OCI-LY7 (cell line): ENCODE measurements around the gene ERN1. TPM values are rescaled to one million over a fixed set of nuclear protein-coding genes. Genes with fewer than 3 reads are reported as not detected.

Experiments used
- BruUV-seq: library from RNA; stranded (reverse); fragments of 400-500 nt; replicated peaks from 2 replicates; lab custom pipeline; 2021; lab: Mats Ljungman, UMichigan
- CTCF ChIA-PET: fragments of 300-600 bp; sonication (Branson Sonifier 250); formaldehyde crosslinking; loops from one replicate; lab custom pipeline; 2022; ENCODE audit warnings: antibody characterized with exemption; ENCODE audit not compliant: unreplicated experiment; lab: Charles Lee
- POLR2A ChIA-PET: fragments of 300-600 bp; sonication (Branson Sonifier 250); formaldehyde crosslinking; loops from one replicate; lab custom pipeline; 2022; ENCODE audit warnings: antibody characterized with exemption; lab: Charles Lee
- DNase-seq: peaks from one replicate; pipeline ENCODE4 v3.0.0-alpha.2; 2015; ENCODE audit warnings: low spot score
- H2AFZ ChIP-seq: fragments of 200-600 bp; sonication (generic), shearing (Covaris generic); 2 replicates; pipeline ENCODE4 v1.6.1; 2014; ENCODE audit warnings: mild to moderate bottlenecking, antibody characterized with exemption, low read length, moderate library complexity
- H3K27ac ChIP-seq: fragments of 200-600 bp; sonication (generic); 2 replicates; pipeline ENCODE4 v1.5.1; 2014; ENCODE audit warnings: mixed run types, low read depth, mild to moderate bottlenecking, moderate library complexity, low read length, inconsistent platforms; ENCODE audit not compliant: poor library complexity, severe bottlenecking
- H3K36me3 ChIP-seq: fragments of 200-600 bp; sonication (generic); 2 replicates; pipeline ENCODE4 v1.6.1; 2014; ENCODE audit warnings: mild to moderate bottlenecking, antibody characterized with exemption, low read length, moderate library complexity, mixed read lengths; ENCODE audit not compliant: insufficient read depth
- H3K4me1 ChIP-seq: fragments of 200-600 bp; sonication (generic); 2 replicates; pipeline ENCODE4 v1.5.1; 2014; ENCODE audit warnings: mild to moderate bottlenecking, low read length; ENCODE audit not compliant: insufficient read depth, poor library complexity, severe bottlenecking
- H3K4me2 ChIP-seq: fragments of 200-600 bp; sonication (generic); 2 replicates; pipeline ENCODE4 v1.6.1; 2014; ENCODE audit warnings: mild to moderate bottlenecking, low read length
- H3K4me3 ChIP-seq: fragments of 200-600 bp; sonication (generic); 2 replicates; pipeline ENCODE4 v1.5.1; 2014; ENCODE audit warnings: mild to moderate bottlenecking, low read depth, low read length; ENCODE audit not compliant: poor library complexity, severe bottlenecking
- H3K79me2 ChIP-seq: fragments of 200-600 bp; sonication (generic); 2 replicates; pipeline ENCODE4 v1.6.1; 2016; ENCODE audit warnings: low read depth, mild to moderate bottlenecking, low read length, moderate library complexity, mixed read lengths; ENCODE audit not compliant: insufficient read depth
- H3K9me2 ChIP-seq: fragments of 200-600 bp; sonication (generic); 2 replicates; pipeline ENCODE4 v1.6.1; 2016; ENCODE audit warnings: mild to moderate bottlenecking, low read length, mixed read lengths; ENCODE audit not compliant: insufficient read depth
- H3K9me3 ChIP-seq: fragments of 200-600 bp; sonication (generic); 2 replicates; pipeline ENCODE4 v1.6.1; 2014; ENCODE audit warnings: mild to moderate bottlenecking, mixed run types, low read length, mixed read lengths
- H4K20me1 ChIP-seq: fragments of 200-600 bp; sonication (generic); 2 replicates; pipeline ENCODE4 v1.6.1; 2014; ENCODE audit warnings: mild to moderate bottlenecking, antibody characterized with exemption, low read length, moderate library complexity, mixed read lengths; ENCODE audit not compliant: insufficient read depth
- EZH2phosphoT487 ChIP-seq: fragments of 200-600 bp; sonication (generic); IDR thresholded peaks from 2 replicates; pipeline ENCODE4 v1.6.1; 2018; ENCODE audit warnings: low read depth, borderline replicate concordance, mild to moderate bottlenecking, mixed run types, antibody characterized with exemption, low read length, moderate library complexity, mixed read lengths
- intact Hi-C: fragments of 100-400 bp; cut with micrococcal nuclease; formaldehyde crosslinking; loops from one replicate; pipeline ENCODE4 v1.10.0; 2022; ENCODE audit not compliant: unreplicated experiment
- total RNA-seq, 2 experiments: library from RNA; depleted of rRNA in 1 of 2; stranded (reverse); fragments of >200 nt in 1 of 2; shearing (Covaris generic) in 1 of 2; gene quantifications; 2 replicates each; pipeline ENCODE4 v1.2.3, GENCODE V29; 2014 to 2022
- TF ChIP-seq, protein P1 (sequence below): fragments of 200-600 bp; sonication (generic); conservative IDR thresholded peaks from 2 replicates; pipeline ENCODE4 v1.5.1; 2014; ENCODE audit warnings: mild to moderate bottlenecking, antibody characterized with exemption, low read length, moderate library complexity, mixed read lengths

Gene ERN1
- total RNA-seq, 2 experiments from 2014 or later: 22.0 to 70.3 TPM

DNA sequence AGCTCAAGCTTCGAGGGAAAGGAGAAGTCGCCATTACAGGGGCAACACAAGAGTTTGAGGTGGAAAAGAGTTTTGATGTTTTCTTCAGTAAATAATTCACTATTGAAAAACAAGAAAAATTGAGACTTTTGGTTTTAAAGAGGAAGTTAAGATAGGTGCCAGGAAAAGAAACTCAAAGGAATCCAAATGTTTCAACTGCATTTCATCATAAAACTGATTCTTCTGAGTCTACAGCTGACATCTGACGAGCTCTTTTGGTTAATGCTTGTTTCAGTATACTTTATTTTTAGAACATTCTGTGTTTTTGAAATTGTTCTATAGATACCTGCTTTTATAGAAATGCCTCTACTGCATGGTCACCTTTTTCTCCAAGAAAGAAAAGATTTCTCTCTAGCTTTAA lies 54.0 kb downstream of the ERN1 start:
- H4K20me1 ChIP-seq: no peaks in the 10 kb centered on the region
- no peaks in the 10 kb centered on the region; the same call in 1 of the 2 replicates for H3K79me2 ChIP-seq
- intact Hi-C loops: loop anchor here (1.0 to 2.0 kb wide), 3 partner anchors 45 to 155 kb away; partner anchors contain the start of gene ICAM2
- H3K4me3 ChIP-seq: peak overlapping the region; percentile 59
- H3K4me2 ChIP-seq: peak overlapping the region; percentile 95
- peak overlapping the region; percentile 25; the same call in 1 of the 2 replicates for H2AFZ ChIP-seq
- ChIA-PET POLR2A (interaction anchor here (0.6 to 4.5 kb wide), 13 partner anchors 10 to 233 kb away, joined by 3 to 48 read pairs (median 4); partner anchors contain the start of genes ERN1 and ICAM2), CTCF (interaction anchor here (0.5 to 2.8 kb wide), 6 partner anchors 12 to 155 kb away, joined by 3 to 12 read pairs (median 4); no protein-coding TSS in a partner anchor)
- DNase-seq: peak; percentile 86
- H3K36me3 ChIP-seq: peaks cover 44% of the 10 kb centered on the region
- peak overlapping the region; percentile 93 for H3K27ac ChIP-seq
- BruUV-seq: TSS peak; percentile 26
- no peaks in the 10 kb centered on the region for H3K9me2 ChIP-seq
- H3K4me1 ChIP-seq: peaks cover 86% of the 10 kb centered on the region
- H3K9me3 ChIP-seq: peaks cover 9% of the 10 kb centered on the region; the same call in 1 of the 2 replicates
- TF ChIP-seq, protein P1, sequence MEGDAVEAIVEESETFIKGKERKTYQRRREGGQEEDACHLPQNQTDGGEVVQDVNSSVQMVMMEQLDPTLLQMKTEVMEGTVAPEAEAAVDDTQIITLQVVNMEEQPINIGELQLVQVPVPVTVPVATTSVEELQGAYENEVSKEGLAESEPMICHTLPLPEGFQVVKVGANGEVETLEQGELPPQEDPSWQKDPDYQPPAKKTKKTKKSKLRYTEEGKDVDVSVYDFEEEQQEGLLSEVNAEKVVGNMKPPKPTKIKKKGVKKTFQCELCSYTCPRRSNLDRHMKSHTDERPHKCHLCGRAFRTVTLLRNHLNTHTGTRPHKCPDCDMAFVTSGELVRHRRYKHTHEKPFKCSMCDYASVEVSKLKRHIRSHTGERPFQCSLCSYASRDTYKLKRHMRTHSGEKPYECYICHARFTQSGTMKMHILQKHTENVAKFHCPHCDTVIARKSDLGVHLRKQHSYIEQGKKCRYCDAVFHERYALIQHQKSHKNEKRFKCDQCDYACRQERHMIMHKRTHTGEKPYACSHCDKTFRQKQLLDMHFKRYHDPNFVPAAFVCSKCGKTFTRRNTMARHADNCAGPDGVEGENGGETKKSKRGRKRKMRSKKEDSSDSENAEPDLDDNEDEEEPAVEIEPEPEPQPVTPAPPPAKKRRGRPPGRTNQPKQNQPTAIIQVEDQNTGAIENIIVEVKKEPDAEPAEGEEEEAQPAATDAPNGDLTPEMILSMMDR: no peak
- TF ChIP-seq EZH2phosphoT487: no peak

DNA sequence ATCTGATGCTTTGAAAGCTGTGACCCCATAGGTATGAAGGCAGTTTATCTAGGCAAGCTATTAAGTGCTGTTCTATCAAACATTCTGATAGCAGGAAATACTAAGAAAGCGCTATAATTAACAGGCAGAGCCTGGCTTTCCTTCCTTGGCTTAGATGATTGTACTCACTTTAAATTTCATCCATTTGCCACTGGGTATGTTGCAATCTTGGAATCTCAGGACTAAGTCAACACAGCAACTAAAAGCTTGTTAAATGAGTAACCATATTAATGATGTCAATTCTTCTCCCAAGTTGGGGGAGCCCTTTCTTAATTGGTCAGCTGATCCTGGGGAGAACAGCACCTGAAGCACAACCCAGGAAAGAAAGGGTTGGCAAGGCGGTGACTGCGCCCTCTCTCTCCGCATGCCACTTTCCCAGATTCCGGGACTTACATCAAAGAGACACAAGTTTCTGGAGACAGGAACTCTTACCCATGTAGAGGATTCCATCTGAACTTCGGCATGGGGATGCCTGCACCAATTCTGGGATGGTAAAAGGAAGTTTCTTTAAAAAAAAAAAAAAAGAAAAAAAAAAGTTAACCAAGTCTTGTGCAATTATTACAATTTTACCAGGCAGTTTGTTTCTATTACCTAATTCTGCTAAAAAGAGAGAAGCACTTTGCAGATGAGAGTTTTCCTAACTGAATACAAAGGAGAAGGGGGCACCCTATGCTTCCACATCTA lies 55.1 kb downstream of the ERN1 start:
- H3K27ac ChIP-seq: peak overlapping the region; percentile 93
- peak overlapping the region; percentile 59 for H3K4me3 ChIP-seq
- ChIA-PET POLR2A (interaction anchor here (0.5 to 4.5 kb wide), 21 partner anchors 8 to 1593 kb away, joined by 3 to 48 read pairs (median 4); partner anchors contain the start of genes CD79B, ERN1 and ICAM2), CTCF (interaction anchor here (0.8 to 2.8 kb wide), 9 partner anchors 10 to 59 kb away, joined by 3 to 12 read pairs (median 4); no protein-coding TSS in a partner anchor)
- no peaks in the 10 kb centered on the region for H3K79me2 ChIP-seq
- TF ChIP-seq EZH2phosphoT487: no peak
- TF ChIP-seq, protein P1: no peak
- TSS peak; percentile 98 for BruUV-seq
- H3K9me3 ChIP-seq: peaks cover 18% of the 10 kb centered on the region; the same call in 1 of the 2 replicates
- intact Hi-C loops: loop anchor here (1.0 to 2.0 kb wide), 3 partner anchors 29 to 55 kb away; partner anchors contain the start of gene ERN1
- peak overlapping the region; percentile 95 for H3K4me2 ChIP-seq
- H3K36me3 ChIP-seq: peaks cover 55% of the 10 kb centered on the region
- H3K4me1 ChIP-seq: peaks cover 75% of the 10 kb centered on the region
- no peak for DNase-seq
- no peak overlapping the region for H2AFZ ChIP-seq
- no peaks in the 10 kb centered on the region for H4K20me1 ChIP-seq
- H3K9me2 ChIP-seq: no peaks in the 10 kb centered on the region
